AG04449 (cell line): ENCODE data around the gene THOC6.
A peak's percentile ranks its signal among the peaks of the same experiment; 100 is the strongest.

Experiments
- CTCF ChIA-PET: fragments of 350-600 bp; formaldehyde crosslinking; extraction: SDS; loops from one replicate; lab custom pipeline; 2021; ENCODE audit warnings: antibody characterized with exemption; lab: Yijun Ruan, JAX
- POLR2A ChIA-PET: fragments of 400-600, 350-600 bp; formaldehyde crosslinking; extraction: SDS; loops from one replicate; lab custom pipeline; 2020; ENCODE audit warnings: antibody characterized with exemption, inconsistent platforms; lab: Yijun Ruan, JAX
- DNase-seq: peaks from one replicate; pipeline ENCODE4 v3.0.0-alpha.2; 2010; ENCODE audit warnings: low read depth, low spot score
- H3K4me3 ChIP-seq: 2 replicates; pipeline ENCODE4 v1.5.1; 2011; ENCODE audit warnings: low read depth, mild to moderate bottlenecking, control low read depth, low read length
- TF ChIP-seq, protein P1 (sequence below): IDR thresholded peaks from one replicate; pipeline ENCODE4 v1.5.1; 2011; ENCODE audit warnings: mild to moderate bottlenecking, moderate library complexity, low read length, control low read depth, inconsistent platforms; ENCODE audit not compliant: insufficient read depth; ENCODE audit errors: missing control alignments

Gene THOC6

DNA sequence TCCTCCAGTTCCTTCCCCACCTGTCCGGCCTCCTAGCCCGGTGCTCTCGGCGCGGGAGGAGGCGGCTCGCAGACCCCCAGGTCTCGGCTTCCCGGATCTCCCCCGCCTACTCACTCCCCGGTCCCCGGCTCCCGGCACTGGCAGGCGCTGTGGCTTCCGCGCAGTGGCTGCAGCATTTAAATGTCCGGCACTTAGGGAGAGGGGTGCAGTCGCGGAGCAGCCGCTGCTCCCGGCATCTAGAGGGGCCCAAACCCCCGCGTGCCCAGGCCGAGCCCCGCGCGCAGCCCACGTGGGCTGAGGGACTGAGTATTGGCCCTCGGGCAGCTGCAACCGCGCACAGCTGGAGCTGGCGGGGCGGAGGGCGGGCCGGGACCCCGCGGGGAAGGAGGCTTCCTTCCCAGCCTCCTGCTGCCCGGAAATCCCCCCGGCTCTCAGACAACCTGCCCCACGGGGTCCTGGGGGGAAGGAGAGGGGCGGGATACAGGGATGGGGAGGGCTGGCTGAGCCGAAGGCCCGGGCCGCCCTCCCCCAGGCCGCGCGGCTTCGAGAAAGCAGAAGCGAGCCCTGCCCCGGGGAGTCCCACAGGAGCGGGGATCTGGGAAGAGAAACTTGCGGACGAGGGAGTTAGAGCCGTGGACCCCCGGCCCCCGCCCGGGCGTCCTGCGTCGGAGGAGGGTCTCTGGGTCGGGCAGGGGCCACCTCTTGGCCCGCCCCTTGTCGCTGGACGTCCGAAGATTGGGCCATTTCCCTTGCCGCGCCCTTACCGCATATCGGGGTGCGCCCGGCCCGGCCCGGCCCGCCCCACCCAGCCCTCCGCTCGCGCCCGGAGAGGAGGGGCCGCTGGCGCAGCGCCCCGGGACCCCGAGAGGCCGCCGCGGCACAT is 22.2 kb downstream of the THOC6 start, which contains the start of gene MMP25:
Gene MMP25 (plus strand): TSS at position 804 of the 883 bp plus-strand sequence. CDS start 357 bp downstream, outside the sequence.
- no peak for DNase-seq
- peak within 1 kb of the TSS; percentile 43 for H3K4me3 ChIP-seq
- TF ChIP-seq, protein P1, sequence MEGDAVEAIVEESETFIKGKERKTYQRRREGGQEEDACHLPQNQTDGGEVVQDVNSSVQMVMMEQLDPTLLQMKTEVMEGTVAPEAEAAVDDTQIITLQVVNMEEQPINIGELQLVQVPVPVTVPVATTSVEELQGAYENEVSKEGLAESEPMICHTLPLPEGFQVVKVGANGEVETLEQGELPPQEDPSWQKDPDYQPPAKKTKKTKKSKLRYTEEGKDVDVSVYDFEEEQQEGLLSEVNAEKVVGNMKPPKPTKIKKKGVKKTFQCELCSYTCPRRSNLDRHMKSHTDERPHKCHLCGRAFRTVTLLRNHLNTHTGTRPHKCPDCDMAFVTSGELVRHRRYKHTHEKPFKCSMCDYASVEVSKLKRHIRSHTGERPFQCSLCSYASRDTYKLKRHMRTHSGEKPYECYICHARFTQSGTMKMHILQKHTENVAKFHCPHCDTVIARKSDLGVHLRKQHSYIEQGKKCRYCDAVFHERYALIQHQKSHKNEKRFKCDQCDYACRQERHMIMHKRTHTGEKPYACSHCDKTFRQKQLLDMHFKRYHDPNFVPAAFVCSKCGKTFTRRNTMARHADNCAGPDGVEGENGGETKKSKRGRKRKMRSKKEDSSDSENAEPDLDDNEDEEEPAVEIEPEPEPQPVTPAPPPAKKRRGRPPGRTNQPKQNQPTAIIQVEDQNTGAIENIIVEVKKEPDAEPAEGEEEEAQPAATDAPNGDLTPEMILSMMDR: no peak
- POLR2A ChIA-PET: interaction anchor here (0.6 to 1.1 kb wide), 2 partner anchors 15 to 23 kb away, joined by 3 to 4 read pairs; no protein-coding TSS in a partner anchor
- CTCF ChIA-PET: interaction anchor here (0.7 to 9.7 kb wide), 3 partner anchors 13 to 83 kb away, joined by 3 to 146 read pairs (median 6); no protein-coding TSS in a partner anchor

GRCh38 chr16:3046641-3047386 is 23.0 kb downstream of the THOC6 start:
- H3K4me3 ChIP-seq: no peak overlapping the region
- POLR2A ChIA-PET: interaction anchor here (1.0 to 1.4 kb wide), 2 partner anchors 19 to 22 kb away, joined by 3 read pairs; no protein-coding TSS in a partner anchor

GRCh38 chr16:3047387-3047720 is 23.5 kb downstream of the THOC6 start:
- ChIA-PET CTCF (interaction anchor here (2.2 to 4.2 kb wide), 4 partner anchors 12 to 83 kb away, joined by 13 to 56 read pairs (median 28); no protein-coding TSS in a partner anchor), POLR2A (interaction anchor here (1.0 to 1.4 kb wide), 2 partner anchors 20 to 22 kb away, joined by 3 read pairs; no protein-coding TSS in a partner anchor)
- DNase-seq: no peak
- TF ChIP-seq, protein P1: no peak
- H3K4me3 ChIP-seq: no peak overlapping the region

More at GRCh38 chr16:3046641-3047386, 23.0 kb downstream of the THOC6 start:
- CTCF ChIA-PET: interaction anchor here (2.9 to 4.2 kb wide), 3 partner anchors 12 to 18 kb away, joined by 13 to 56 read pairs (median 44); no protein-coding TSS in a partner anchor
- no peak for DNase-seq
- TF ChIP-seq, protein P1: no peak

- TF ChIP-seq, protein P1: no peak
- H3K4me3 ChIP-seq: no peak overlapping the region
- POLR2A ChIA-PET: interaction anchor here (0.6 kb wide), 1 partner anchor 43 kb away, joined by 4 read pairs; no protein-coding TSS in a partner anchor
- CTCF ChIA-PET: interaction anchor here (0.7 to 4.2 kb wide), 3 partner anchors 9 to 79 kb away, joined by 3 to 56 read pairs (median 5); no protein-coding TSS in a partner anchor
- no peak for DNase-seq
Observed at GRCh38 chr16:3049921-3050481, 26.2 kb downstream of the THOC6 start.

- TF ChIP-seq, protein P1: no peak
- ChIA-PET POLR2A (interaction anchor here (0.6 kb wide), 1 partner anchor 43 kb away, joined by 4 read pairs; no protein-coding TSS in a partner anchor), CTCF (interaction anchor here (0.7 to 4.2 kb wide), 4 partner anchors 9 to 115 kb away, joined by 3 to 56 read pairs (median 4); no protein-coding TSS in a partner anchor)
- no peak for DNase-seq
- no peak overlapping the region for H3K4me3 ChIP-seq
Observed at GRCh38 chr16:3050487-3050886, 26.7 kb downstream of the THOC6 start.
